Measurements from ENCODE around the gene COLEC11.

The COLEC11 gene

GRCh38 chr2:3639653-3640052 is 44.7 kb downstream of the COLEC11 start:
- no peak for DNase-seq

GRCh38 chr2:3641181-3641580 is 46.3 kb downstream of the COLEC11 start:
- DNase-seq: no peak

GRCh38 chr2:3641841-3642421 is 47.0 kb downstream of the COLEC11 start:
- DNase-seq: no peak

- no peak for DNase-seq
Measured at GRCh38 chr2:3642521-3643215, 47.8 kb downstream of the COLEC11 start.

GRCh38 chr2:3643371-3644245 is 48.7 kb downstream of the COLEC11 start:
- no peak for DNase-seq

GRCh38 chr2:3644246-3644525 is 49.3 kb downstream of the COLEC11 start:
- DNase-seq: no peak

- no peak for DNase-seq
Measured at GRCh38 chr2:3644891-3645605, 50.1 kb downstream of the COLEC11 start.

- no peak for DNase-seq
Measured at GRCh38 chr2:3645745-3646389, 51.0 kb downstream of the COLEC11 start.

- no peak for DNase-seq
Measured at GRCh38 chr2:3646446-3646845, 51.5 kb downstream of the COLEC11 start.

GRCh38 chr2:3647246-3647645 is 52.3 kb downstream of the COLEC11 start:
- no peak for DNase-seq

GRCh38 chr2:3647831-3648651 is 53.1 kb downstream of the COLEC11 start:
- DNase-seq: no peak

- no peak for DNase-seq
Measured at GRCh38 chr2:3648652-3649177, 53.8 kb downstream of the COLEC11 start.

- DNase-seq: no peak
Measured at GRCh38 chr2:3649581-3649980, 54.7 kb downstream of the COLEC11 start.

- DNase-seq: no peak
Measured at GRCh38 chr2:3650140-3650920, 55.4 kb downstream of the COLEC11 start.

- DNase-seq: peak; percentile 97
Measured at GRCh38 chr2:3651691-3652648, 57.1 kb downstream of the COLEC11 start.

GRCh38 chr2:3652896-3653625 is 58.1 kb downstream of the COLEC11 start:
- no peak for DNase-seq

- DNase-seq: no peak
Measured at GRCh38 chr2:3654011-3654410, 59.1 kb downstream of the COLEC11 start.

- DNase-seq: no peak
Measured at GRCh38 chr2:3654531-3655225, 59.8 kb downstream of the COLEC11 start.
